Measurements from ENCODE around the gene NEURL1.

The NEURL1 gene

DNA sequence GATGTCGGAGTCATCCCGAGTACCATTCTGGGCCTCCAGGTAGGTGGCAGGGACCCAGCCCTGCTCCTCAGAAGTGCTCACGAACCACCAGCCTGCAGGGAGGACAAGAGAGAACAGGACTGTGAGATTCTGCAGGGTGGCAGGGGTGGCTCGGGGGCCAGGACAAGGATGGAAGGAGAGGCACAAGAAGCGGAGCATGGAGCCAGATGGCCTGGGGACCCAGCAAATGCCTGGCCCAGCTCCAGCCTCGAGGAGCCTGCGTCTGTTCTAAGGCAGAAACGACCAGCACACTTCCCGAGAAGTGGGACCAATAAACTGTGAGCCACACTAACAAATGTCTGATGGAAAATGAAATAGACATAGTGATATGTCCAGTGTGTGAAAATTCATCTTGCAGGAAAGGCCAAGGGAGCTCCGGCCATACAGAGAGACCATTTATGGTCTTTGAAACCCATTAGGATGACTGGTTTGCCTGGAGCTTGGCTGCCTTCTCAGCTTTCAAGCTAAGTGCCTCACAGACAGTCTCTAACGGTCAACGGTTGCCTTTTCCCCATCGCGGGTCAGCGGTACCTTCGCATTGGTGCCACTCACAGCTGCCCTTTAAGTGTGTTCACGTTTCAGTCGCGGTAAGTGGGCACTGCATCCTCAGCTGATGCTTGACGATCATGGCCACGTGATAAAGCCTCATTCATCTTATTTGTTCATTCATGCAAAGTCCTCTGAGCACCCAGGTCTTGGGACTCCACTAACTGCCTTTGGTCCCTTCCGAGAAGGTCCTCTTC is 133.8 kb downstream of the NEURL1 start:
- Histone ChIP-seq H2AFZ (ENCODE audit: low read length) (no peak overlapping the region), H3K9me3 (ENCODE audit: insufficient read depth, low read depth, low read length) (no peaks in the 10 kb centered on the region), H3K27me3 (ENCODE audit: insufficient read depth, low read length, poor library complexity, severe bottlenecking) (no peaks in the 10 kb centered on the region), H3K4me1 (ENCODE audit: insufficient read depth, low read length, poor library complexity, severe bottlenecking) (no peaks in the 10 kb centered on the region), H3K4me2 (ENCODE audit: low read depth, low read length, poor library complexity, severe bottlenecking) (no peak overlapping the region), H3K9ac (ENCODE audit: low read depth, low read length, poor library complexity, severe bottlenecking) (no peak overlapping the region), H3K4me3 (ENCODE audit: low read length, poor library complexity, severe bottlenecking) (no peak overlapping the region), H3K36me3 (ENCODE audit: insufficient read depth, low read length) (peaks cover 17% of the 10 kb centered on the region; the same call in 1 of the 2 replicates), H3F3A (ENCODE audit: low read depth) (no peaks in the 10 kb centered on the region), H4K20me1 (ENCODE audit: insufficient read depth, low read length, poor library complexity, severe bottlenecking) (no peaks in the 10 kb centered on the region), H3K79me2 (ENCODE audit: insufficient read depth, low read length) (no peaks in the 10 kb centered on the region), H3K9me2 (replicated peaks; ENCODE audit: low read depth, low read length) (no peaks in the 10 kb centered on the region)
- TF ChIP-seq EZH2phosphoT487 (IDR thresholded peaks at IDR 0.05; ENCODE audit: borderline replicate concordance) = no peak
- TF ChIP-seq, protein P1, sequence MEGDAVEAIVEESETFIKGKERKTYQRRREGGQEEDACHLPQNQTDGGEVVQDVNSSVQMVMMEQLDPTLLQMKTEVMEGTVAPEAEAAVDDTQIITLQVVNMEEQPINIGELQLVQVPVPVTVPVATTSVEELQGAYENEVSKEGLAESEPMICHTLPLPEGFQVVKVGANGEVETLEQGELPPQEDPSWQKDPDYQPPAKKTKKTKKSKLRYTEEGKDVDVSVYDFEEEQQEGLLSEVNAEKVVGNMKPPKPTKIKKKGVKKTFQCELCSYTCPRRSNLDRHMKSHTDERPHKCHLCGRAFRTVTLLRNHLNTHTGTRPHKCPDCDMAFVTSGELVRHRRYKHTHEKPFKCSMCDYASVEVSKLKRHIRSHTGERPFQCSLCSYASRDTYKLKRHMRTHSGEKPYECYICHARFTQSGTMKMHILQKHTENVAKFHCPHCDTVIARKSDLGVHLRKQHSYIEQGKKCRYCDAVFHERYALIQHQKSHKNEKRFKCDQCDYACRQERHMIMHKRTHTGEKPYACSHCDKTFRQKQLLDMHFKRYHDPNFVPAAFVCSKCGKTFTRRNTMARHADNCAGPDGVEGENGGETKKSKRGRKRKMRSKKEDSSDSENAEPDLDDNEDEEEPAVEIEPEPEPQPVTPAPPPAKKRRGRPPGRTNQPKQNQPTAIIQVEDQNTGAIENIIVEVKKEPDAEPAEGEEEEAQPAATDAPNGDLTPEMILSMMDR (conservative IDR thresholded peaks at IDR 0.05; ENCODE audit: low read length) = no peak

DNA sequence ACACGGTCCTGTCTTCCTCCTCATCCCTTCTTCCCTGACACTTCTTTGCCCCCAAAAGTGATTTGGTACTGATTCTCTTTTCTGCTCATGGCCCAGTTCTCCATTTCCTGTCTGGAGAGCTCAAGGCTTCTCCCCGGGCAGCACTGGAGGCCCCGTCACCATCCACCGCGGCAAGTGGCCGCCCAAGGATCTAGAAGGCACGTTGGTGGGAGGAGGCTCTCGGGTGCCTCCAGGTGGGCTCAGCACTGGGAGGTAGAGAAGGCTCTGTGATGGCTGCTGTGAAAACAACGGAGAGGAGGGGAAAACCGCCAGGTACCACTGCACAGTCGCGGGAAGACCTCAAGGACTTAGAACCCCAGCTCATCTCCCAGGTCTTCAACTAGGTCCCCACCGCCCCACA is 134.4 kb downstream of the NEURL1 start:
- H3K9me3 ChIP-seq (ENCODE audit: insufficient read depth, low read depth, low read length) = no peaks in the 10 kb centered on the region
- no peaks in the 10 kb centered on the region for H3K9me2 ChIP-seq (replicated peaks; ENCODE audit: low read depth, low read length)
- no peaks in the 10 kb centered on the region for H3K27me3 ChIP-seq (ENCODE audit: insufficient read depth, low read length, poor library complexity, severe bottlenecking)
- H3K79me2 ChIP-seq (ENCODE audit: insufficient read depth, low read length) = no peaks in the 10 kb centered on the region
- TF ChIP-seq EZH2phosphoT487 (IDR thresholded peaks at IDR 0.05; ENCODE audit: borderline replicate concordance) = no peak
- TF ChIP-seq, protein P1 (conservative IDR thresholded peaks at IDR 0.05; ENCODE audit: low read length) = no peak
- H3K4me2 ChIP-seq (ENCODE audit: low read depth, low read length, poor library complexity, severe bottlenecking) = no peak overlapping the region
- H3K4me3 ChIP-seq (ENCODE audit: low read length, poor library complexity, severe bottlenecking) = no peak overlapping the region
- peaks cover 17% of the 10 kb centered on the region; the same call in 1 of the 2 replicates for H3K36me3 ChIP-seq (ENCODE audit: insufficient read depth, low read length)
- no peaks in the 10 kb centered on the region for H4K20me1 ChIP-seq (ENCODE audit: insufficient read depth, low read length, poor library complexity, severe bottlenecking)
- H3K9ac ChIP-seq (ENCODE audit: low read depth, low read length, poor library complexity, severe bottlenecking) = no peak overlapping the region
- no peaks in the 10 kb centered on the region for H3F3A ChIP-seq (ENCODE audit: low read depth)
- no peak overlapping the region for H2AFZ ChIP-seq (ENCODE audit: low read length)
- H3K4me1 ChIP-seq (ENCODE audit: insufficient read depth, low read length, poor library complexity, severe bottlenecking) = no peaks in the 10 kb centered on the region

DNA sequence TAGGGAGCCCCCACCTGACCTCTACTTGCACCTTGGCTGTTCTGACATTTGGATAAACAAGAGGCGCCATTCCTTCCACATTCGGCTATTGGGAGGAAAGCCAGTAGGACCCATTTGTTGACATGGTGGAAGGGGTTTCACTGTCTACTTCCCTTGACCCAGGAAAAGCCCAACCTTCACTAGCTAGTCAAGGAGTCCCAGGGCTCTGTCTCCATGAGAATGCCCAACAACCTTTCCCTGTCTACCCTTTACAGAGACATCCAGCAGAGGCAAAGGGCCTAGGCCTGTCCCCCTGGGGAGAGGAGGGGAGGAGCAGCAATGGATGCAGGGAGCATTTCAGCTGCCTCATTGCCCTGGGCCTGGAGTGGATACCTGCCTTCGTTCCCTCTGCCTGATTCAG is 136.1 kb downstream of the NEURL1 start:
- Histone ChIP-seq H3K9me2 (replicated peaks; ENCODE audit: low read depth, low read length) (no peaks in the 10 kb centered on the region), H3K79me2 (ENCODE audit: insufficient read depth, low read length) (no peaks in the 10 kb centered on the region), H3K4me3 (ENCODE audit: low read length, poor library complexity, severe bottlenecking) (no peak overlapping the region), H3K4me1 (ENCODE audit: insufficient read depth, low read length, poor library complexity, severe bottlenecking) (no peaks in the 10 kb centered on the region), H3K4me2 (ENCODE audit: low read depth, low read length, poor library complexity, severe bottlenecking) (no peak overlapping the region), H2AFZ (ENCODE audit: low read length) (no peak overlapping the region), H3K27me3 (ENCODE audit: insufficient read depth, low read length, poor library complexity, severe bottlenecking) (no peaks in the 10 kb centered on the region), H3K36me3 (ENCODE audit: insufficient read depth, low read length) (peaks cover 17% of the 10 kb centered on the region; the same call in 1 of the 2 replicates), H3K9me3 (ENCODE audit: insufficient read depth, low read depth, low read length) (no peaks in the 10 kb centered on the region), H3K9ac (ENCODE audit: low read depth, low read length, poor library complexity, severe bottlenecking) (no peak overlapping the region), H3F3A (ENCODE audit: low read depth) (no peaks in the 10 kb centered on the region), H4K20me1 (ENCODE audit: insufficient read depth, low read length, poor library complexity, severe bottlenecking) (no peaks in the 10 kb centered on the region)
- TF ChIP-seq EZH2phosphoT487 (IDR thresholded peaks at IDR 0.05; ENCODE audit: borderline replicate concordance) = no peak
- TF ChIP-seq, protein P1 (conservative IDR thresholded peaks at IDR 0.05; ENCODE audit: low read length) = no peak
